AG10803 (cell line): ENCODE results near the gene TRPV4.
A peak's percentile ranks its signal among the peaks of the same experiment; 100 is the strongest.

Experiments used
- DNase-seq: peaks from one replicate; pipeline ENCODE4 v3.0.0; 2010; ENCODE audit warnings: low read depth
- H3K4me3 ChIP-seq: 2 replicates; pipeline ENCODE4 v1.5.1; 2011; ENCODE audit warnings: mild to moderate bottlenecking, low read length, control low read depth
- TF ChIP-seq, protein P1 (sequence below): conservative IDR thresholded peaks from 2 replicates; pipeline ENCODE4 v1.5.1; 2011; ENCODE audit warnings: mild to moderate bottlenecking, low read length, control low read depth, inconsistent platforms

TRPV4 gene

DNA sequence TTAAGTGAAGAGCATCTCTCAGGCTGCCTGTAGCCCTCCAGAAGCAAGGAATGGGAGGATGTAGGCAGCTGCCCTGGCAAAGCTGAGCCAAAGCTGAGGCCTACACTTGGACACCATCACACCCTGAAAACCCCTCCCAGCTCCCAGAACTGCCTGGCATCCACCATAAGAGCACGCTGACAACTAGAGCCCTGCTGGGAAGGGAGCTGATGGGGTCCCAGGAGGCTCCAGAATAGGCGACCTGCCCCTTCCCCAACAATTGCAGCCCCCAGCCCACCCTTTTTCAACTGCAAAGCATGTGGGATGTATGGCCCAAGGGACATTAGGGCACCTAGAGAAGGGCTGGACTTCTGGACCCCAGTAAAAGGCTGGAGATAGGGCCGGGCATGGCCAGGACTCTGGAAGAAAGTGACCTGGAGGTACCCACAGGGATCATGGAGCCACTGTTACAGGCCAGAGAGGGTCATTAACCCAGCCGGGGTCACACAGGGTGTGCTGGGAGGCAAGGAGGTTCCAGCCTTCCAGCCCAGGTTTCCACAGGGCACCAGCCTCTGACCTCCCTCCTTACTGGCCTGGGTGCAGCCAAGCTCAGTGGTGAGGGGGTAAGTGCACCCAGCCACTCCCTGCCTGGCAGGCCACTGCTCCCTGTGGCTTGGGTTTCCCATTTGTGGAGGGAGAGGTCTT is 91.8 kb downstream of the TRPV4 start:
- no peak overlapping the region for H3K4me3 ChIP-seq
- TF ChIP-seq, protein P1, sequence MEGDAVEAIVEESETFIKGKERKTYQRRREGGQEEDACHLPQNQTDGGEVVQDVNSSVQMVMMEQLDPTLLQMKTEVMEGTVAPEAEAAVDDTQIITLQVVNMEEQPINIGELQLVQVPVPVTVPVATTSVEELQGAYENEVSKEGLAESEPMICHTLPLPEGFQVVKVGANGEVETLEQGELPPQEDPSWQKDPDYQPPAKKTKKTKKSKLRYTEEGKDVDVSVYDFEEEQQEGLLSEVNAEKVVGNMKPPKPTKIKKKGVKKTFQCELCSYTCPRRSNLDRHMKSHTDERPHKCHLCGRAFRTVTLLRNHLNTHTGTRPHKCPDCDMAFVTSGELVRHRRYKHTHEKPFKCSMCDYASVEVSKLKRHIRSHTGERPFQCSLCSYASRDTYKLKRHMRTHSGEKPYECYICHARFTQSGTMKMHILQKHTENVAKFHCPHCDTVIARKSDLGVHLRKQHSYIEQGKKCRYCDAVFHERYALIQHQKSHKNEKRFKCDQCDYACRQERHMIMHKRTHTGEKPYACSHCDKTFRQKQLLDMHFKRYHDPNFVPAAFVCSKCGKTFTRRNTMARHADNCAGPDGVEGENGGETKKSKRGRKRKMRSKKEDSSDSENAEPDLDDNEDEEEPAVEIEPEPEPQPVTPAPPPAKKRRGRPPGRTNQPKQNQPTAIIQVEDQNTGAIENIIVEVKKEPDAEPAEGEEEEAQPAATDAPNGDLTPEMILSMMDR, result no peak
- DNase-seq, result no peak

DNA sequence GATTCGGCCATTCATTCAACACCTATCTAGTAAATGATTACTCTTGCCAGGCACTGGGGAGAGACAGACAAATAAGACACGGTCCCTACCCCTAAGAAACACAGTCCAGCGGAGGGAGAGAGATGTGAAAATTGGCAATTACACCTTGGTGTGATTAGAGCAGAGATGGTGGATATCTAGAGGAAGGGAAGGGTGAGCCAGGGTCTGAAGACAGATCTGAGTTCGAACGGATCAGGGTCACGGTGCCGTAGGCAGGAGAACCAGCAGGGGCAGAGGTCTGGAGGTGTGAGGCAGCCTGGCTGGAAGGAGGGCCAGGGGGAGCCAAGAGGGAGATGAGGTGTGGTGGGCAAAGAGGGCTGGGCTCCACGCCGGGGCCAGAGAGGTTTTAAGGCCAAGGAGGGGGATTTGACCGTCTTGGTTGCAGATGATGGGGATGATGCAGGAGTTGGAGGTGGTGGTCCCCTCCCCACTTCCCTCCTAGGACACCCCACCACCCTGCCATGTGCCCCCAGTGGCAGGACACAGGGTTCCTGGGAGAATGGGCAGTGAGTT is 92.4 kb downstream of the TRPV4 start:
- H3K4me3 ChIP-seq, result no peak overlapping the region
- TF ChIP-seq, protein P1, result no peak
- DNase-seq, result no peak

DNA sequence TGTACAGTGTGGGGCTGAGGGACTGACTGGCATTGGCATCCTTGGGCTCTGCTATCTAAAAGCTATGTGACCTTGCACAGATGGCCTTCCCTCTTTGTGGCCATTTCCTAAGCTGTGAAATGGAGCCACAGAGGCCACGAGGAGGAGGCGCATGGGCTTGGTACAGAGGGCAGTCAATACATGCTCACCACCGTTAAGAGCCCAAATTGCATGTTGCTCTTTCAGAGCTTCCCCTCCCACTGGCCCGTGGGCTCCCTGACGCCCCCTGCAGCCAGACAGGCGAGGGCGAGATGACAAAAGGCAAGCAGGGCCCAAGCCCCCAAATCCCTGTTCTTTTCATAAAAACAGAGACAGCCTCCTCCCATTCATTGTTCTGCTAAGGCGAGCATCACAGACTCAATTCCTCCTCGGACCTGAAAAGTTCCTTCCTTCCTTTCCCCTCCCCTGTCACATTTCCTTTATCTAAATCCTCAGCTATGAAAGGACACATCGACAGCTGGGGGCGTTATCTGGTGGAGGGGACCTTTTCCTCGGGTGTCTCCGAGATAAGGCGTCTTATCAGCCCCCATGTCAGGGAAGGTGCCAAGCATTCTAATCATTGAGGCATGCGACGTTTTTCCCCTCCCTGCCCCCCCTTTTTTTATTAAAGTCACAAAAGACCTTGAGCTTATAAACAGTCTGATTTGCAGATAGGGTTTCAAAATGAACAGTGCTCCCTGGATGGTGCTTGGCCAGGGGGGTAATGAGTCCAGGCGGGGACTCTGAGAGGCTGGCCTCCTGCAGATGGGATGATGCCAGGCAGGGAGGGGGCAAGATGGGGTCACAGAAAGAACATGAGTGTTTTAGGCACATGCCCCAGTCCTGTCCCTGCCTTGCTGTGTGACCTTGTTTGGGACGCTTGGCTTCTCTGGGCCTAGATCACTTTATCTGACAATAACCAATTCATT is 93.2 kb downstream of the TRPV4 start:
- no peak for DNase-seq
- TF ChIP-seq, protein P1, result peak; percentile 17; the same call in 1 of the 2 replicates

DNA sequence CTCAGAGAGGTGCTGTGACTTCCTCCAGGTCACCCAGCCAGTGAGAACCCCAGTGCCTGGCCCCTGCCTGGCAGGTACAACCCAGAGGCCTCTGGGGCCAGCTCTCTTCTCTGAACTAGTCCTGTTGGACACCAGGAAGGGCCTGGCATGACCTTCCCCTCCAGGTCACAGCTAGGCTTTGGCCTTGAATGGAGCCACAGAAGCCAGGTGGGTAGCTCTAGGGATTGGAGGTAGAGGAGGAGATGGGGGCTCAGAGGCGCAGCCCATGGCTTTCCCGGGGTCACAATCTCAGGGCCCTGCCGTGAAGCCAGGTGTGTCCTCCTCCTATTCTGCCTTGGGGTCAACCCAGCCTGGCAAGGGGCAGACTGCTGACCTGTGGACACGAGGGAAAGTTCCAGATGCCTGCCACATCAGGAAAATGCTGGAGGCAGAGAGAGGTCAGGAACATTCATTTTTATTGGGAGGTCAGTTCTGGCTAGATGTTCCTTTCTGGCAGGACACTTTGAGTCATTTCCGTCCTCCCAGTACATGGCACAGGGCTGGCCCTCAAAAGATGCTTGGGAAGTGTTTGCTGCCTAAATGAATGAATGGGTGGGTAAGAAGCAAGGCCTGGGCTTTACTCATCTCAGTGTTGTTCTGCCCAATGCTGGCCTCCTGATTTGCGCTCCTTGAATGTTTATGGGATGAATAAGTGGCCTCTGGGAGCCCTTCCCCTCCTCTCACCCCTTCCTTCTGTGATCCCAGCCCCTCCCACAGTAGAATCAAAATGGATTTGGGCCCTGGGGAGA is 94.1 kb downstream of the TRPV4 start:
- TF ChIP-seq, protein P1, result no peak
- DNase-seq, result peak; percentile 31
- no peak overlapping the region for H3K4me3 ChIP-seq

More for the DNA sequence above, 93.2 kb downstream of the TRPV4 start:
- H3K4me3 ChIP-seq, result no peak overlapping the region

DNA sequence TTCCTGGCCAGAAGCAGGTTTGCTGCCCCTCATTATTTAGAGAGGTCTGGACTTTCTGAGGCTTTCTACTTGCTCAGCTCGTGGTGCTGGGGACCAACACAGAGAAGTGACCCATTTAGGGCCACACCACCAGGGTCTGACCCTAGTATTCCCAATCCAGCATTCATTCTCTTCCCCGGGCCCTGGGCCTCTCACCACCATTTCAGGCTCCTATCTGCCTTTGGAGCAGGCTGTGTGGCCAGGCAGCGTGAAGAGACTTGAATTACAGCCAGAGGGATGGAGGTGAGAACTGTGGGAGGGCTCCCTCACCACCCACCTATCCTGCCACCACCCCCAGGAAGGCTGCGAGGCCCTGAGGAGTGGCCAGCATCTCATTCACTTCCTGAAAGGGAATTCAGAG is 95.0 kb downstream of the TRPV4 start:
- TF ChIP-seq, protein P1, result no peak
- no peak overlapping the region for H3K4me3 ChIP-seq
- no peak for DNase-seq

DNA sequence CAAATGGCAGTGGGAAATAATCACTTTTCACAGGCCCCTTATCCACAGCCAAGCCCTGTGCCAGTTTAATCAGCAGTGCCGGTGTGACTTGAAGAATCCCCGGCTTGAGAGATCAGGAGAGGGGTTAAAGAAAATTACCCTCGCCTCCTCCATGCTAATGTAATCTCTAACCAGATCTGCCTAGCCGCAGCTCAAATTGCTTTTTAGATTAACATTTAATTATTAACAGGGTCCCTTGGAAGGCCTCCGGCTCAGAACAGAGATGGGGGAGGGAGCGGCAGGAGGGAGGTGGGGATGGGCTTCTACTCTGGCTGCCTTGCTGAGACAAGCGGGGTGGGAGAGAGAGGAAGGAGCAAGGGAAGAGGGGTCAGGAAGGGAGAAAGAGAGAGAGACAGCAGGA is 95.6 kb downstream of the TRPV4 start:
- H3K4me3 ChIP-seq, result no peak overlapping the region
- TF ChIP-seq, protein P1, result no peak
- DNase-seq, result no peak
